ENCODE data around the gene NYNRIN. TPM values are rescaled to one million over a fixed set of nuclear protein-coding genes. Genes with fewer than 3 reads are reported as not detected.

NYNRIN gene
- total and polyA plus RNA-seq, 2 of the 8 experiments (the other 6 are each of a cell fraction or from before 2014, with no cell fraction given) = 15.2 to 18.3 TPM

GRCh38 chr14:24417832-24418491 is 19.2 kb downstream of the NYNRIN start:
- DNase-seq (ENCODE audit: low read depth in 1 of 2, low spot score in 2 of 2) = no peak
- no peak overlapping the region for H4K91ac ChIP-seq (replicated peaks; ENCODE audit: insufficient read length, low read length)
- no peak overlapping the region for H2AK5ac ChIP-seq (ENCODE audit: low read depth, low read length)
- H3K27me3 ChIP-seq (replicated peaks in 1 of 4; ENCODE audit: control insufficient read depth in 3 of 4, extremely low read depth in 1 of 4, insufficient read depth in 3 of 4, low read length in 3 of 4) = peaks cover 0 to 6% (median 2%) of the 10 kb centered on the region in 4 experiments; a peak in 3 of 7 replicates
- H3K36me3 ChIP-seq (ENCODE audit: control insufficient read depth in 2 of 4, insufficient read depth in 4 of 4, low read length in 3 of 4) = peaks cover 4 to 11% (median 7%) of the 10 kb centered on the region in 4 experiments; a peak in 5 of 8 replicates
- H3K56ac ChIP-seq (replicated peaks; ENCODE audit: insufficient read length, low read depth, low read length) = no peak overlapping the region
- H3K18ac ChIP-seq (ENCODE audit: extremely low read depth, low read length) = no peak overlapping the region; the same call in 1 of the 2 replicates
- no peaks in the 10 kb centered on the region for H3K23me2 ChIP-seq (ENCODE audit: low read depth, low read length)
- H2AFZ ChIP-seq (ENCODE audit: low read length) = no peak overlapping the region
- no peak overlapping the region for H2BK120ac ChIP-seq (replicated peaks; ENCODE audit: low read depth, low read length)
- H3K9me3 ChIP-seq (ENCODE audit: insufficient read depth in 2 of 2, low read depth in 1 of 2, low read length in 1 of 2) = no peaks in the 10 kb centered on the region
- H2BK20ac ChIP-seq (ENCODE audit: low read length) = no peak overlapping the region
- no peak overlapping the region for H3K4ac ChIP-seq (replicated peaks; ENCODE audit: insufficient read length, low read depth, low read length)
- H3K4me1 ChIP-seq (replicated peaks in 1 of 4; ENCODE audit: control insufficient read depth in 3 of 4, insufficient read depth in 4 of 4, low read length in 3 of 4) = no peaks in the 10 kb centered on the region
- TF ChIP-seq KDM1A (IDR thresholded peaks at IDR 0.05; ENCODE audit: borderline replicate concordance, low read length) = no peak
- no peak for TF ChIP-seq ASH2L (IDR thresholded peaks at IDR 0.05; ENCODE audit: low read length)
- no peak for TF ChIP-seq BRCA1 (IDR thresholded peaks at IDR 0.05; ENCODE audit: low read depth, low read length)
- no peak for TF ChIP-seq GTF2F1 (IDR thresholded peaks at IDR 0.05; ENCODE audit: borderline replicate concordance, low read depth, low read length)
- TF ChIP-seq RAD21 (IDR thresholded peaks at IDR 0.05 in 1 of 2, conservative IDR thresholded peaks at IDR 0.05 in 1 of 2; ENCODE audit: low read depth in 2 of 2, low read length in 2 of 2) = no peak
- TF ChIP-seq CREB1 (IDR thresholded peaks at IDR 0.05) = no peak
- TF ChIP-seq CBX8 (IDR thresholded peaks at IDR 0.05; ENCODE audit: borderline replicate concordance, low read depth, low read length) = no peak
- no peak for TF ChIP-seq SIX5 (IDR thresholded peaks at IDR 0.05; ENCODE audit: low read depth, low read length)
- TF ChIP-seq FOSL1 (IDR thresholded peaks at IDR 0.05; ENCODE audit: insufficient read depth, low read depth, low read length) = no peak
- no peak for TF ChIP-seq RNF2 (IDR thresholded peaks at IDR 0.05; ENCODE audit: borderline replicate concordance, low read depth, low read length, missing control alignments, poor library complexity, severe bottlenecking)
- TF ChIP-seq EP300 (IDR thresholded peaks at IDR 0.05; ENCODE audit: borderline replicate concordance in 1 of 2, low read depth in 2 of 2, low read length in 2 of 2) = no peak
- no peak for TF ChIP-seq TAF7 (optimal IDR thresholded peaks at IDR 0.05; ENCODE audit: borderline replicate concordance, low read depth, low read length)
- no peak overlapping the region for H3K9ac ChIP-seq (replicated peaks in 1 of 4; ENCODE audit: extremely low read depth in 1 of 4, low read depth in 3 of 4, low read length in 3 of 4)
- POLR2A ChIA-PET (ENCODE audit: partially characterized antibody) = interaction anchor here (0.8 to 6.3 kb wide), 6 partner anchors 9 to 40 kb away, joined by 3 to 28 read pairs (median 3); partner anchors contain the start of genes CBLN3 and KHNYN
- H3K4me3 ChIP-seq (ENCODE audit: extremely low read depth in 1 of 4, insufficient read depth in 2 of 4, low read depth in 3 of 4, low read length in 4 of 4) = no peak overlapping the region
- no peak overlapping the region for H3K23ac ChIP-seq (ENCODE audit: insufficient read length)
- no peak overlapping the region; the same call in 1 of the 2 replicates for H2BK12ac ChIP-seq (ENCODE audit: low read depth, low read length)
- no peak overlapping the region for H4K5ac ChIP-seq (ENCODE audit: insufficient read length, low read depth, low read length)
- CTCF ChIA-PET (ENCODE audit: partially characterized antibody) = interaction anchor here (1.2 to 21.3 kb wide), 10 partner anchors 8 to 89 kb away, joined by 3 to 664 read pairs (median 9); partner anchors contain the start of genes ADCY4, CBLN3, KHNYN and RIPK3
- 97% methylated on average over 6 of the region's 6 CpGs; no CpG with 5 or more reads in 1 of the 2 experiments for WGBS, 2 experiments (ENCODE audit: extremely low coverage in 1 of 2, insufficient coverage in 1 of 2, insufficient read length in 1 of 2, insufficient replicate concordance in 2 of 2, low coverage in 1 of 2, low lambda C conversion rate in 2 of 2, missing lambda C conversion rate in 1 of 2)
- H3K14ac ChIP-seq (ENCODE audit: insufficient read length) = no peak overlapping the region
- no peak overlapping the region for H2BK5ac ChIP-seq (ENCODE audit: low read depth, low read length)
- H3K79me1 ChIP-seq (ENCODE audit: low read depth, low read length) = no peaks in the 10 kb centered on the region
- no peaks in the 10 kb centered on the region for H4K20me1 ChIP-seq (replicated peaks in 1 of 2; ENCODE audit: control insufficient read depth in 1 of 2, insufficient read depth in 2 of 2, low read length in 2 of 2)
- H3K79me2 ChIP-seq (ENCODE audit: control insufficient read depth in 1 of 2, insufficient read depth in 2 of 2, low read length in 2 of 2) = no peaks in the 10 kb centered on the region
- no peak overlapping the region for H2BK15ac ChIP-seq (ENCODE audit: low read length)
- FAIRE-seq = no peak
- H4K8ac ChIP-seq (ENCODE audit: extremely low read depth, insufficient read depth, low read length) = peak overlapping the region; percentile 11; the same call in 1 of the 2 replicates
- no peak overlapping the region for H3K4me2 ChIP-seq (ENCODE audit: insufficient read depth in 1 of 2, low read depth in 2 of 2, low read length in 2 of 2)
- no peak overlapping the region for H3K27ac ChIP-seq (ENCODE audit: low read depth, low read length)

Data from H1 (cell line).